Tibial nerve (tissue), 4 donors: ENCODE results near the gene STYXL2. TPM values are rescaled to one million over a fixed set of nuclear protein-coding genes. Genes with fewer than 3 reads are reported as not detected.

Experiments
- DNase-seq, 2 donors: peaks; one replicate each; pipeline ENCODE4 v3.0.0-alpha.2; 2019; ENCODE audit warnings: low spot score in 2 of 2
- H3K27ac ChIP-seq, 4 donors: fragments of 200-600 bp; sonication (generic) in 3 of 4; one replicate each; pipeline ENCODE4 v1.5.1; 2017 to 2019; ENCODE audit warnings: mild to moderate bottlenecking in 1 of 4
- H3K27me3 ChIP-seq, 2 donors: fragments of 200-600 bp; sonication (generic) in 1 of 2; one replicate each; pipeline versions ENCODE4 v1.5.1 to v1.6.0; 2017 to 2019
- H3K36me3 ChIP-seq, 3 donors: fragments of 200-600 bp; sonication (generic); one replicate each; pipeline ENCODE4 v1.5.1; 2018 to 2019
- H3K4me1 ChIP-seq, 4 donors: fragments of 200-600 bp; sonication (generic) in 3 of 4; one replicate each; pipeline ENCODE4 v1.5.1; 2017 to 2019
- H3K4me3 ChIP-seq, 4 donors: fragments of 200-600 bp; sonication (generic) in 3 of 4; one replicate each; pipeline ENCODE4 v1.5.1; 2017 to 2019; ENCODE audit warnings: mild to moderate bottlenecking in 1 of 4, moderate library complexity in 1 of 4
- H3K9me3 ChIP-seq, 4 donors: fragments of 200-600 bp; sonication (generic) in 3 of 4; one replicate each; pipeline ENCODE4 v1.5.1; 2017 to 2019
- EP300 ChIP-seq, 2 donors: sonication (generic); formaldehyde crosslinking; IDR thresholded peaks; one replicate each; pipeline ENCODE4 v1.6.1; 2017; ENCODE audit warnings: antibody characterized with exemption in 2 of 2, mild to moderate bottlenecking in 1 of 2
- POLR2A ChIP-seq, 2 donors: fragments of 450-650 bp; IDR thresholded peaks; one replicate each; pipeline ENCODE4 v1.6.1; 2017; ENCODE audit warnings: antibody characterized with exemption in 2 of 2, mild to moderate bottlenecking in 2 of 2, moderate library complexity in 2 of 2
- WGBS, 2 donors: methylation state at CpG; one replicate each; pipeline ENCODE4 v1.1.5; 2018; 5-methylcytosine and 5-hydroxymethylcytosine counted together
- total RNA-seq, 4 donors: library from RNA; depleted of rRNA; stranded (reverse); fragments of >200 nt; gene quantifications; one replicate each; pipeline ENCODE4 v1.1.0, GENCODE V29; 2016
- TF ChIP-seq, protein P1 (sequence below), 5 experiments: fragments of 200-600 bp in 3 of 5; fragments of 450-650 bp in 2 of 5; sonication (generic) in 3 of 5; IDR thresholded peaks; one replicate each; pipeline ENCODE4 v1.5.1; 2016 to 2019; ENCODE audit warnings: antibody characterized with exemption in 5 of 5, mild to moderate bottlenecking in 3 of 5, moderate library complexity in 2 of 5

The STYXL2 gene
- total RNA-seq, result under 1 TPM in 1 of 4 donors, not detected in 3; 0.22 TPM

DNA sequence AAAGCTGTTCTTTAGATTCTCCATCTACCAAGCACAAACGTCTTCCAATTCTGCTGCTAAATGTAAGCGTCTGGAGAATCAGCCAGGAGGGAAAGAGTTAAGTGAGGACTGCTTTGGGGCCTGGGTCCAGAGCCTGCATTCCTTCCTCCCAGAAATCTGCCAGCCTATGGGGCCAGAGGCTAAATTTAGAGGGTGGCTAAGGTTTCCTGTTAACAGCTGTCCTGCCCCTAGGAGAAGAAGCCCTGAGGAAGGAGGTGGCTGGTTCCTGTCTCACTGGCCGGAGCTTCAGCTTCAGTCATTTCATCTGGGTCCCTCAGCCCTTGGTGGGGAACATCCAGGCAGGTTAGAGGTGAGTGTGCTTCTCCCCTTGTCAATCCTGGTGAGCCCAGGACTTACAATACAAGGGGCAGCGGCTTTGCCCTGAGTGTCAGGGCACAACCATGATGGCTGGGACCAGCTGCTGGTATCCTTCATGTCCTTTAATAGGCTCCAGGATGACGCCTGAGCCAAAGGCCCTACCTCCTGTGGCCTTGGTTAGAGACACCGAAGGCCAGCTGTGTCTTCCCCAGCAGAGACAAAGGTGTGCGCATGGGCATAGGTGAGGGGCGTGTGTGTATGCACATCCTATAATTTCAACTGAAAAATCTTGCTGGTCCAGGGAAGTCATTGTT is at the start of gene STYXL2:
STYXL2 (plus strand) TSS at position 230 of the 671 bp plus-strand sequence. CDS start 775 bp downstream, outside the sequence.
- 56 to 65% methylated on average over 8 of the region's 8 CpGs for WGBS, 2 donors
- Histone ChIP-seq H3K27ac (no peak within 1 kb of the TSS), H3K4me3 (no peak within 1 kb of the TSS), H3K9me3 (peaks cover 0 to 8% (median 0%) of the 10 kb centered on the region in 4 donors), H3K4me1 (no peaks in the 10 kb centered on the region), H3K36me3 (no peaks in the 10 kb centered on the region), H3K27me3 (no peaks in the 10 kb centered on the region)
- no peak for DNase-seq
- TF ChIP-seq EP300 (IDR thresholded peaks at IDR 0.05) (no peak), POLR2A (IDR thresholded peaks at IDR 0.05) (no peak)
- TF ChIP-seq, protein P1, sequence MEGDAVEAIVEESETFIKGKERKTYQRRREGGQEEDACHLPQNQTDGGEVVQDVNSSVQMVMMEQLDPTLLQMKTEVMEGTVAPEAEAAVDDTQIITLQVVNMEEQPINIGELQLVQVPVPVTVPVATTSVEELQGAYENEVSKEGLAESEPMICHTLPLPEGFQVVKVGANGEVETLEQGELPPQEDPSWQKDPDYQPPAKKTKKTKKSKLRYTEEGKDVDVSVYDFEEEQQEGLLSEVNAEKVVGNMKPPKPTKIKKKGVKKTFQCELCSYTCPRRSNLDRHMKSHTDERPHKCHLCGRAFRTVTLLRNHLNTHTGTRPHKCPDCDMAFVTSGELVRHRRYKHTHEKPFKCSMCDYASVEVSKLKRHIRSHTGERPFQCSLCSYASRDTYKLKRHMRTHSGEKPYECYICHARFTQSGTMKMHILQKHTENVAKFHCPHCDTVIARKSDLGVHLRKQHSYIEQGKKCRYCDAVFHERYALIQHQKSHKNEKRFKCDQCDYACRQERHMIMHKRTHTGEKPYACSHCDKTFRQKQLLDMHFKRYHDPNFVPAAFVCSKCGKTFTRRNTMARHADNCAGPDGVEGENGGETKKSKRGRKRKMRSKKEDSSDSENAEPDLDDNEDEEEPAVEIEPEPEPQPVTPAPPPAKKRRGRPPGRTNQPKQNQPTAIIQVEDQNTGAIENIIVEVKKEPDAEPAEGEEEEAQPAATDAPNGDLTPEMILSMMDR (IDR thresholded peaks at IDR 0.05), result no peak

- H3K9me3 ChIP-seq, result no peaks in the 10 kb centered on the region
- H3K27ac ChIP-seq, result no peak overlapping the region
- H3K36me3 ChIP-seq, result no peaks in the 10 kb centered on the region
- no peaks in the 10 kb centered on the region for H3K27me3 ChIP-seq
- no peak for TF ChIP-seq EP300 (IDR thresholded peaks at IDR 0.05)
- TF ChIP-seq, protein P1 (IDR thresholded peaks at IDR 0.05), result no peak
- no peak for TF ChIP-seq POLR2A (IDR thresholded peaks at IDR 0.05)
- WGBS, 2 donors, result 95 to 98% methylated on average over 5 of the region's 5 CpGs
- no peak for DNase-seq
- no peaks in the 10 kb centered on the region for H3K4me1 ChIP-seq
- H3K4me3 ChIP-seq, result no peak overlapping the region
These were observed 42.0 kb upstream of the STYXL2 start for GRCh38 chr1:167051907-167052306.

- no peak for DNase-seq
- no peaks in the 10 kb centered on the region for H3K9me3 ChIP-seq
- no peaks in the 10 kb centered on the region for H3K27me3 ChIP-seq
- no peaks in the 10 kb centered on the region for H3K4me1 ChIP-seq
- no peaks in the 10 kb centered on the region for H3K36me3 ChIP-seq
- TF ChIP-seq POLR2A (IDR thresholded peaks at IDR 0.05), result no peak
- TF ChIP-seq, protein P1 (IDR thresholded peaks at IDR 0.05), result peak in 2 of 5 experiments; percentile 12 to 20
- 70 to 79% methylated on average over 8 of the region's 8 CpGs for WGBS, 2 donors
- no peak overlapping the region for H3K27ac ChIP-seq
- H3K4me3 ChIP-seq, result no peak overlapping the region
These were observed 41.5 kb upstream of the STYXL2 start for GRCh38 chr1:167052389-167052788.

DNA sequence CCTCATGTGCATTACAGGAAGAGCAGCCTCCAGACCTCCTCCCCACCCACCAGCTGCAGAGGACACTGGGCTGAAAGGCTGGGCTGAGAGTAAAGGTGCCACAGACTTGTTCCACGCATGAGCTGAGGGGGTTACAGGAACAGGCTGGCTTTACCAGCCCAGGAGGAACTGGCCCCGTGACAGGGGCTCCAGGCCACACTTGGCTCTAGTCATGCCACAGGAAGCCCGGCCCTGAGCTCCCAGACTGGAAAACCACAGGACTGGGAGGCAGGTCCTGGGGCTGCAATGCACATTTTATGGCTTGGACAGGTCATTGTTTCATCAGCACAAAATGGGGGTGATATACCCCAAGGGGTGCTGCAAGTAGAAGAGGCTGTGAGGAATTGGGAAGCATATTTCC is 39.3 kb upstream of the STYXL2 start:
- no peak for DNase-seq
- H3K9me3 ChIP-seq, result no peaks in the 10 kb centered on the region
- no peaks in the 10 kb centered on the region for H3K36me3 ChIP-seq
- peaks cover 0 to 9% (median 4%) of the 10 kb centered on the region in 4 donors for H3K4me1 ChIP-seq
- no peak overlapping the region for H3K27ac ChIP-seq
- peaks cover 0 to under 1% of the 10 kb centered on the region in 2 donors for H3K27me3 ChIP-seq
- TF ChIP-seq EP300 (IDR thresholded peaks at IDR 0.05) (no peak), POLR2A (IDR thresholded peaks at IDR 0.05) (no peak)
- TF ChIP-seq, protein P1 (IDR thresholded peaks at IDR 0.05), result no peak
- WGBS, 2 donors, result 50 to 63% methylated on average over 2 to 3 of the region's 3 CpGs
- H3K4me3 ChIP-seq, result no peak overlapping the region

DNA sequence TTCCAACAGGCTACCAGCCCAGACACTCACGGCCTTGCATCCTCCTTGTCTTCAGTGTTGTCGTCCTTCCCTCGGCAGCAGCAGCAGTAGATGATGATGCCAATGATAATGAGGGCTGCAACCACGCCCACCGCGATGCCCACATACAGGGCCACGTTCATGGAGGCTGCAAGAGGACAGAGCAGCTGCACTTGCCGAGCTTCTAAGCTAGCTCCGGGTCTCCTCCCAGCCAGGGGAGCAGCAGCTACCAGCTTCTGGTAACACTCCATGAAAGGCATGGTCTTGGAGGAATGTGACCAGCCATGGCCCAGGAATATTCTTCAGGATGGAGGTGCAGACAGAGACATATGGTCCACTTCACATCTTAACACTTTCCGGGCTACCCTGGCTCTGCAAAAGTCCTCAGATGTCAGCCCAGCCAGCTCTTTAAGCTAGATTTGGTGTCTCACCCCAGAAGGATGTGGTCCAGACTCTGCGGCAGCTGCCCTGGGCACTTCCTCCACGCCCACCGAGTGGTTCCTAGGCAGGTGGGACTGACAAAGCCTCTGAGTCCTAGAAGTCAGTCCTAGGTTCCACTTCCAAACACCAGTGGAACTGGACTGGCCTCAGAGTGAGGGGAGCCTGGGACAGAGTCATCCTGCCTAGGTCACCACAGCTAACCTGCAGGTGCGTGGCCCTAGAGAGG is 38.8 kb upstream of the STYXL2 start:
- no peak for DNase-seq
- H3K36me3 ChIP-seq, result no peaks in the 10 kb centered on the region
- H3K9me3 ChIP-seq, result no peaks in the 10 kb centered on the region
- 89 to 91% methylated on average over 5 to 14 of the region's 14 CpGs for WGBS, 2 donors
- no peak for TF ChIP-seq POLR2A (IDR thresholded peaks at IDR 0.05)
- TF ChIP-seq, protein P1 (IDR thresholded peaks at IDR 0.05), result no peak
- no peak for TF ChIP-seq EP300 (IDR thresholded peaks at IDR 0.05)
- H3K4me1 ChIP-seq, result peaks cover 0 to 9% (median 4%) of the 10 kb centered on the region in 4 donors
- no peak overlapping the region for H3K4me3 ChIP-seq
- H3K27ac ChIP-seq, result no peak overlapping the region
- peaks cover 0 to 6% of the 10 kb centered on the region in 2 donors for H3K27me3 ChIP-seq
